ENCODE data around the gene EFCC1. TPM values are rescaled to one million over a fixed set of nuclear protein-coding genes. Genes with fewer than 3 reads are reported as not detected.

Gene EFCC1
- total RNA-seq, 2 donors from 2014 or later: 1.8 to 4.0 TPM

DNA sequence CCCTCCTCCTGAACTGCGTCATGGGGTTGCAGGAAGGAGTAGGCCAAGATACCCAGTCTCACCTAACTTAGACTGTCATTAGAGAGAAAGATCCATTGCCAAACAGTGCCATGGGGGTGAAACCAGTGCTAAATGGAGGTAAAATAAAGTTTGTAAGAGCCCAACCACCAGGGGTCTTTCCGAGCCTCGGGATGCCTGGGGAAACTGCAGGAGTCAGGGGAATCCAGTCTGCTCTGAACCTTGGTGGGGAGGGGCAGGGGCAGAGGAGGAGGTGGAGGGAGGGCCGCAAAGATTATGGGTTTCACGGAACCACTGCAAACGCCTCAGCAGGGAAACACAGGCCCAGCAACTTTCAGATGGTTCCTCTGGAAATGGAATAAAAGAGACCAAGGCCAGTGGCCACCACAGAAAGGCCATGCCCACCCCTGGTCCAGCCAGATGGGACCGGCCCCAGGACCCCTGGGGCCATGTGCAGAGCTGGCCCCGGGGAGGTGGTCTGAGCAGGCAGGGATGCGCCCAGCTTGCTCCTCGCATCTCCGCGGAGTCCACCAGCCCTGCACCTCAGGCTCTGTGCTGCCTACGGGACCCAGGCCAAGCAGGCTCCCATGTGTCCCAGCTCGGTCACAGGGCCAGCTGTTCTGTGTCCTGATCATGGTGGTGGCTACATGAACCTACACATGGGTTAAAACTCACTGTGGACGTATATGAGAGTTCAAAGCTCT lies 39.6 kb downstream of the EFCC1 start:
- H3K36me3 ChIP-seq (replicated peaks in 1 of 2; ENCODE audit: insufficient read depth in 1 of 2, low read depth in 2 of 2): no peaks in the 10 kb centered on the region
- 88 to 90% methylated on average over 15 of the region's 15 CpGs for WGBS, 2 donors
- H3K4me1 ChIP-seq: peaks cover 4% of the 10 kb centered on the region
- no peaks in the 10 kb centered on the region for H3K27me3 ChIP-seq
- H3K27ac ChIP-seq: no peak overlapping the region
- no peak for DNase-seq
- intact Hi-C loops (cut with DNase I): no loop called here
- no peak for TF ChIP-seq POLR2A (IDR thresholded peaks at IDR 0.05)
- TF ChIP-seq, protein P1, sequence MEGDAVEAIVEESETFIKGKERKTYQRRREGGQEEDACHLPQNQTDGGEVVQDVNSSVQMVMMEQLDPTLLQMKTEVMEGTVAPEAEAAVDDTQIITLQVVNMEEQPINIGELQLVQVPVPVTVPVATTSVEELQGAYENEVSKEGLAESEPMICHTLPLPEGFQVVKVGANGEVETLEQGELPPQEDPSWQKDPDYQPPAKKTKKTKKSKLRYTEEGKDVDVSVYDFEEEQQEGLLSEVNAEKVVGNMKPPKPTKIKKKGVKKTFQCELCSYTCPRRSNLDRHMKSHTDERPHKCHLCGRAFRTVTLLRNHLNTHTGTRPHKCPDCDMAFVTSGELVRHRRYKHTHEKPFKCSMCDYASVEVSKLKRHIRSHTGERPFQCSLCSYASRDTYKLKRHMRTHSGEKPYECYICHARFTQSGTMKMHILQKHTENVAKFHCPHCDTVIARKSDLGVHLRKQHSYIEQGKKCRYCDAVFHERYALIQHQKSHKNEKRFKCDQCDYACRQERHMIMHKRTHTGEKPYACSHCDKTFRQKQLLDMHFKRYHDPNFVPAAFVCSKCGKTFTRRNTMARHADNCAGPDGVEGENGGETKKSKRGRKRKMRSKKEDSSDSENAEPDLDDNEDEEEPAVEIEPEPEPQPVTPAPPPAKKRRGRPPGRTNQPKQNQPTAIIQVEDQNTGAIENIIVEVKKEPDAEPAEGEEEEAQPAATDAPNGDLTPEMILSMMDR (IDR thresholded peaks at IDR 0.05): no peak
- H3K4me3 ChIP-seq: no peak overlapping the region
- H3K9me3 ChIP-seq: no peaks in the 10 kb centered on the region
- ATAC-seq: no peak

DNA sequence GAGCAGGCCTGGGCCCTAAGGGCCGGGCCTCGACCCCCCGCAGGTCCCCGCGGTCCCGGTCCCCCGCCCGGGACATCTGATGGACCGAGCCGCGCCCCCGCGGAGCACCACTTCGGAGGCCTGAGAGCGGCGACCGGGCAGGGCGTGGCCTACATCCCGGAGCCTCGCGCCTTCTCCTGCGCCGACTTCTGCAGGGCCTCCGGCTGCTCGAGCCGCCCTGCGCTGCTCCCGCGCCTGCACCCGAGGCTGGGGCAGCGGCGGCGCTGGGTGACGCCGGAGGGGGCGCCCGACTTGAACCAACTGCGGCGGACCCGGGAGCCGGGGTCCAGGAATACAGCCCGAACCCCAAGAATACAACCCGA lies 44.6 kb downstream of the EFCC1 start:
- no peak for TF ChIP-seq POLR2A (IDR thresholded peaks at IDR 0.05)
- TF ChIP-seq, protein P1 (IDR thresholded peaks at IDR 0.05): no peak
- Histone ChIP-seq H3K9me3 (no peaks in the 10 kb centered on the region), H3K27me3 (no peaks in the 10 kb centered on the region), H3K27ac (no peak overlapping the region), H3K4me1 (peaks cover 9% of the 10 kb centered on the region), H3K36me3 (replicated peaks in 1 of 2; ENCODE audit: insufficient read depth in 1 of 2, low read depth in 2 of 2) (no peaks in the 10 kb centered on the region), H3K4me3 (no peak overlapping the region)
- DNase-seq (peak in 1 of 4 donors; percentile 39), ATAC-seq (peak; percentile 58)
- intact Hi-C loops (cut with DNase I): no loop called here
- WGBS, 2 donors: 8 to 9% methylated on average over 6 to 43 of the region's 43 CpGs

DNA sequence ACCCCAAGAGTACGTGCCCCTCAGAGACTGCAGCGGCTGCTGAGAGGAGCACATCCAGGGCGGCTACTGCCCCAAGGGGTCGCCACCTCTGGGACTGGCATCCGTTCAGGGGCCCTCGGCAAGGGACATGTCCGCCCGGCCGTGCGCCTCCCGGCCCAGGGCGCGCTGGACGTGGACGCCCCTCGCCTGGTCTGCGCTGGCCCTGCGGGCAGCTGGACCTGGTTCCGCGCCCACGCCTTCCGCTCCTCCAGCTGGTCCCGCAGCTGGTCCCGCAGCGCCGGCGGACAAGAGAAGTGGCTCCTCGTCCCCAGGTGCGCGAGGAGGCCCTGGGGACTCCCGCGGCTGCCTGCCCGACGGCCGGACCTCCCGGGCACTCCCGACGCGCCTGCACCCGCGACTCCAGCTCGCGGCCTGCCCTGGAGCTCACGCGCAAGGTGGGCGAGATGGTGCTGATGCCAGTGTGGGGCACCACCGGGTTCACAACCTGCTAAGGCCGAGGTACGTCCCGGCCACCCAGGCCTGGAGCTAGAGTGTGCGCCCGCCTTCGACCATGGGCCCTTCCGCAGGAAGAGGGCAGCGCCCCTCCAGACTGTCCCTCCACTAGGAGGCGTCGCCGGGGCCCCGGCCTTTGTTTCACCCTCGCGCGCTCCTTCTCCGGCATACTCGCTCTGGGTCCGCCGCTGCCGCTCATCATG lies 45.1 kb downstream of the EFCC1 start:
- no peaks in the 10 kb centered on the region for H3K36me3 ChIP-seq (replicated peaks in 1 of 2; ENCODE audit: insufficient read depth in 1 of 2, low read depth in 2 of 2)
- ATAC-seq (peak; percentile 18), DNase-seq (no peak)
- H3K9me3 ChIP-seq: no peaks in the 10 kb centered on the region
- no peak for TF ChIP-seq POLR2A (IDR thresholded peaks at IDR 0.05)
- TF ChIP-seq, protein P1 (IDR thresholded peaks at IDR 0.05): no peak
- intact Hi-C loops (cut with DNase I): no loop called here
- no peak overlapping the region for H3K27ac ChIP-seq
- no peaks in the 10 kb centered on the region for H3K27me3 ChIP-seq
- peaks cover 9% of the 10 kb centered on the region for H3K4me1 ChIP-seq
- WGBS, 2 donors: 50 to 79% methylated on average over 17 to 49 of the region's 67 CpGs
- no peak overlapping the region for H3K4me3 ChIP-seq

DNA sequence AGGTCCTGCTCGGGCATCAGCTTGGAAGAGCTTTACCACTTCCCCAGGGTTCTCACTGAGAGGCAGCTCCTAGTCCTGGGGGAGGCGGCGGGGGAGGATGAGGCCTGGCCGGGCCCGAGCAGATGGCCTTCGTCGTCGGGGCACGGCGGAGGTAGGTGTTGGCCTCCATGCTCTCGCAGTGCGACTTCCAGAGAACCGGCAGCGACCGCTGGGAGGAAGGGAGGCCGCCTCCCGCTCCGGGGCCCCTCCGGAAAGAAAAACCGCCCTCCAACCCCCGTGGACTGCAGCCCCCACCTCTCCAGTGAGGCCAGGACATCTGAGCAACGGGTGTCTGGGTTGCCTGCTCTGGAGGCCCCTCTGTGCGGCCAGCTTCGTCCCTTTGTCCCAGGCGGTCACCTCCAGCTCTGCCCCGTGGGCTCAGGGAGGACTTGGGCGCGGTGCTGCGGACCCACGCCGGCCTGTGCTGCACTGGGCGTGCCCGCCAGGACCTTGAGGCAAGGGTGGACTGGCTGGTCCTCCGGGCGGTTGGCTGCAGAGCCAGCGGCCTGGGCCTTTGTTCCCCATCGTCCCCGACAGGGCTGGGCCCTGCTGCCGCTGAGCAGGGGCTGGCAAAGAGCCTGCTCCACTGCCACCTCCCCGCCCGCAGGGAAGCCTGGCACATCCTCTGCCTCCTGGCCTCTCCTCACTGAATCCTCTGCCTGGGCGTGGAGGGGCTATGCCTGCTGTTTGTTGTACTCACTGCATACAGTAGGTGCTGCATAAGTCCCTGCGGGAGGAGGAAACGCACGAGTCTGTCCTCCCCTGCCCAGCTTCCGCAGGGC lies 45.8 kb downstream of the EFCC1 start:
- Histone ChIP-seq H3K4me1 (peaks cover 16% of the 10 kb centered on the region), H3K27ac (no peak overlapping the region), H3K4me3 (no peak overlapping the region), H3K9me3 (no peaks in the 10 kb centered on the region), H3K36me3 (replicated peaks in 1 of 2; ENCODE audit: insufficient read depth in 1 of 2, low read depth in 2 of 2) (no peaks in the 10 kb centered on the region), H3K27me3 (no peaks in the 10 kb centered on the region)
- 86 to 88% methylated on average over 1 to 38 of the region's 46 CpGs for WGBS, 2 donors
- no peak for ATAC-seq
- intact Hi-C loops (cut with DNase I): no loop called here
- no peak for DNase-seq
- TF ChIP-seq, protein P1 (IDR thresholded peaks at IDR 0.05): no peak
- no peak for TF ChIP-seq POLR2A (IDR thresholded peaks at IDR 0.05)
